Measurements from ENCODE around the gene PCDHGA9. TPM values are rescaled to one million over a fixed set of nuclear protein-coding genes. Genes with fewer than 3 reads are reported as not detected.

Gene PCDHGA9
- total and polyA plus RNA-seq, 10 of the 15 experiments (the other 5 are each of a cell fraction or from before 2014, with no cell fraction given), result 0.08 to 0.63 (median 0.29) TPM; not detected in 2

GRCh38 chr5:141434006-141434405, 31.4 kb downstream of the PCDHGA9 start:
- ChIA-PET CTCF (interaction anchor here (1.2 kb wide), 1 partner anchor 90 kb away, joined by 3 read pairs; no protein-coding TSS in a partner anchor), SMC1A (ENCODE audit: uncharacterized antibody, unreplicated experiment) (no interaction called here), RAD21 (ENCODE audit: unreplicated experiment) (no interaction called here), POLR2A (no interaction called here)
- H3K4me1 ChIP-seq (ENCODE audit: control insufficient read depth, insufficient read depth, low read length), result no peaks in the 10 kb centered on the region; the same call in 1 of the 2 replicates
- no peaks in the 10 kb centered on the region for H3K27me3 ChIP-seq (replicated peaks in 1 of 2; ENCODE audit: control insufficient read depth in 2 of 2, insufficient read depth in 2 of 2, low read length in 1 of 2)
- H2AFZ ChIP-seq (ENCODE audit: control insufficient read depth, low read depth, low read length), result no peak overlapping the region
- no peak overlapping the region for H3K4me2 ChIP-seq (ENCODE audit: control insufficient read depth, insufficient read depth)
- BruUV-seq (replicated peaks), result no TSS peak
- no peaks in the 10 kb centered on the region for H4K20me1 ChIP-seq (ENCODE audit: control insufficient read depth, insufficient read depth)
- in situ Hi-C loops (cut with MboI), result no loop called here
- no peaks in the 10 kb centered on the region for H3K79me2 ChIP-seq (ENCODE audit: control insufficient read depth, insufficient read depth, low read length)
- DNase-seq (ENCODE audit: low read depth, low spot score), result no peak
- 89% methylated on average over 2 of the region's 2 CpGs for WGBS (ENCODE audit: insufficient coverage, insufficient replicate concordance, low lambda C conversion rate, missing lambda C conversion rate)
- no peak overlapping the region for H3K27ac ChIP-seq (ENCODE audit: control insufficient read depth, insufficient read depth)
- intact Hi-C loops (cut with micrococcal nuclease; ENCODE audit: unreplicated experiment), result no loop called here
- no peak overlapping the region for H3K4me3 ChIP-seq
- ATAC-seq, result no peak
- no peak overlapping the region for H3K9ac ChIP-seq (ENCODE audit: control insufficient read depth, insufficient read depth, low read length)
- no peak for FAIRE-seq
- H3K36me3 ChIP-seq (ENCODE audit: control insufficient read depth in 2 of 2, insufficient read depth in 2 of 2, low read length in 1 of 2), result no peaks in the 10 kb centered on the region
- peaks cover 13% of the 10 kb centered on the region; the same call in 2 of the 3 replicates for H3K9me3 ChIP-seq (replicated peaks; ENCODE audit: control insufficient read depth, insufficient read depth, low read length)
- TF ChIP-seq SRF (IDR thresholded peaks at IDR 0.05; ENCODE audit: low read depth in 2 of 2, low read length in 2 of 2) (no peak), NFIC (IDR thresholded peaks at IDR 0.05; ENCODE audit: low read depth, low read length) (no peak), GABPA (IDR thresholded peaks at IDR 0.05; ENCODE audit: low read depth) (no peak), IRF3 (IDR thresholded peaks at IDR 0.05) (no peak), USF2 (IDR thresholded peaks at IDR 0.05; ENCODE audit: borderline replicate concordance, low read depth, low read length) (no peak), CREB1 (IDR thresholded peaks at IDR 0.05; ENCODE audit: low read depth) (no peak), POU2F2 (IDR thresholded peaks at IDR 0.05; ENCODE audit: borderline replicate concordance, low read depth, low read length) (no peak), MYC (IDR thresholded peaks at IDR 0.05; ENCODE audit: insufficient read depth, insufficient read length, insufficient replicate concordance, low read length, severe bottlenecking) (no peak), BCLAF1 (IDR thresholded peaks at IDR 0.05) (no peak), RFX5 (IDR thresholded peaks at IDR 0.05; ENCODE audit: low read depth, low read length) (no peak), KAT2A (conservative IDR thresholded peaks at IDR 0.05; ENCODE audit: control insufficient read depth, low read depth, low read length) (no peak), SPI1 (IDR thresholded peaks at IDR 0.05; ENCODE audit: borderline replicate concordance, insufficient read depth, low read depth, low read length) (no peak), RAD51 (IDR thresholded peaks at IDR 0.05) (no peak), TCF7 (IDR thresholded peaks at IDR 0.05; ENCODE audit: borderline replicate concordance) (no peak)
- TF ChIP-seq, protein P1, sequence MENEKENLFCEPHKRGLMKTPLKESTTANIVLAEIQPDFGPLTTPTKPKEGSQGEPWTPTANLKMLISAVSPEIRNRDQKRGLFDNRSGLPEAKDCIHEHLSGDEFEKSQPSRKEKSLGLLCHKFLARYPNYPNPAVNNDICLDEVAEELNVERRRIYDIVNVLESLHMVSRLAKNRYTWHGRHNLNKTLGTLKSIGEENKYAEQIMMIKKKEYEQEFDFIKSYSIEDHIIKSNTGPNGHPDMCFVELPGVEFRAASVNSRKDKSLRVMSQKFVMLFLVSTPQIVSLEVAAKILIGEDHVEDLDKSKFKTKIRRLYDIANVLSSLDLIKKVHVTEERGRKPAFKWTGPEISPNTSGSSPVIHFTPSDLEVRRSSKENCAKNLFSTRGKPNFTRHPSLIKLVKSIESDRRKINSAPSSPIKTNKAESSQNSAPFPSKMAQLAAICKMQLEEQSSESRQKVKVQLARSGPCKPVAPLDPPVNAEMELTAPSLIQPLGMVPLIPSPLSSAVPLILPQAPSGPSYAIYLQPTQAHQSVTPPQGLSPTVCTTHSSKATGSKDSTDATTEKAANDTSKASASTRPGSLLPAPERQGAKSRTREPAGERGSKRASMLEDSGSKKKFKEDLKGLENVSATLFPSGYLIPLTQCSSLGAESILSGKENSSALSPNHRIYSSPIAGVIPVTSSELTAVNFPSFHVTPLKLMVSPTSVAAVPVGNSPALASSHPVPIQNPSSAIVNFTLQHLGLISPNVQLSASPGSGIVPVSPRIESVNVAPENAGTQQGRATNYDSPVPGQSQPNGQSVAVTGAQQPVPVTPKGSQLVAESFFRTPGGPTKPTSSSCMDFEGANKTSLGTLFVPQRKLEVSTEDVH (IDR thresholded peaks at IDR 0.05; ENCODE audit: low read depth, partially characterized antibody), result no peak

All from GM12878 (cell line).